ENCODE measurements around the gene FSD2.

- TF ChIP-seq CTCF (IDR thresholded peaks at IDR 0.05; ENCODE audit: low read length) (no peak), EZH2 (IDR thresholded peaks at IDR 0.05; ENCODE audit: borderline replicate concordance, low read length) (no peak)
Measured at GRCh38 chr15:82737975-82738374, 67.9 kb downstream of the FSD2 start.
